WERI-Rb-1 (cell line): ENCODE measurements around the gene LRP3.
"Not testable (repeated sequence)": the region's sequence is repeated elsewhere in the genome, so short reads cannot be mapped to it uniquely, and the experiment has no call there.

Source experiments
- DNase-seq: peaks from one replicate; pipeline ENCODE4 v3.0.0-alpha.2; 2020
- H3K27ac ChIP-seq: fragments of 250-450 bp; sonication (Bioruptor Pico); 2 replicates; pipeline ENCODE4 v1.5.1; 2020; ENCODE audit warnings: mild to moderate bottlenecking, moderate library complexity
- H3K27me3 ChIP-seq: fragments of 250-450 bp; sonication (Bioruptor Pico); 2 replicates; pipeline ENCODE4 v1.5.1; 2021; ENCODE audit warnings: mild to moderate bottlenecking, low read depth, moderate library complexity; ENCODE audit not compliant: insufficient read depth, severe bottlenecking
- H3K36me3 ChIP-seq: fragments of 250-450 bp; sonication (Bioruptor Pico); 2 replicates; pipeline ENCODE4 v1.5.1; 2020; ENCODE audit warnings: mild to moderate bottlenecking, moderate library complexity
- H3K4me3 ChIP-seq: 2 replicates; pipeline ENCODE4 v1.5.1; 2011; ENCODE audit warnings: low read depth, mild to moderate bottlenecking, control low read depth, low read length
- H3K9me3 ChIP-seq: fragments of 250-450 bp; sonication (Bioruptor Pico); 2 replicates; pipeline ENCODE4 v1.5.1; 2021; ENCODE audit warnings: mild to moderate bottlenecking, moderate library complexity; ENCODE audit not compliant: severe bottlenecking
- CTCF ChIP-seq: IDR thresholded peaks from 2 replicates; pipeline ENCODE4 v1.5.1; 2011; ENCODE audit warnings: low read depth, mild to moderate bottlenecking, control low read depth, inconsistent platforms, low read length

LRP3 gene

GRCh38 chr19:33163481-33163880 lies 30.6 kb upstream of the LRP3 start:
- H3K4me3 ChIP-seq: no peak overlapping the region
- H3K27me3 ChIP-seq: no peaks in the 10 kb centered on the region
- H3K27ac ChIP-seq: no peak overlapping the region
- no peaks in the 10 kb centered on the region for H3K36me3 ChIP-seq
- peaks cover 2% of the 10 kb centered on the region for H3K9me3 ChIP-seq
- no peak for TF ChIP-seq CTCF
- no peak for DNase-seq

- H3K9me3 ChIP-seq, DNase-seq, H3K27me3 ChIP-seq, H3K36me3 ChIP-seq, H3K4me3 ChIP-seq, H3K27ac ChIP-seq: not testable (repeated sequence)
Measured at GRCh38 chr19:33166037-33166436, 28.1 kb upstream of the LRP3 start.

GRCh38 chr19:33167438-33167837 lies 26.7 kb upstream of the LRP3 start:
- Histone ChIP-seq H3K4me3 (no peak overlapping the region), H3K27ac (no peak overlapping the region), H3K27me3 (no peaks in the 10 kb centered on the region), H3K36me3 (no peaks in the 10 kb centered on the region), H3K9me3 (peaks cover 2% of the 10 kb centered on the region)
- DNase-seq: no peak
- TF ChIP-seq CTCF: no peak

- no peak for TF ChIP-seq CTCF
- no peak overlapping the region for H3K27ac ChIP-seq
- no peaks in the 10 kb centered on the region for H3K36me3 ChIP-seq
- no peak for DNase-seq
- H3K9me3 ChIP-seq: peaks cover 2% of the 10 kb centered on the region
- no peaks in the 10 kb centered on the region for H3K27me3 ChIP-seq
- no peak overlapping the region for H3K4me3 ChIP-seq
Measured at GRCh38 chr19:33168528-33168927, 25.6 kb upstream of the LRP3 start.

GRCh38 chr19:33171222-33171795 lies 22.8 kb upstream of the LRP3 start:
- Histone ChIP-seq H3K36me3 (no peaks in the 10 kb centered on the region), H3K27me3 (no peaks in the 10 kb centered on the region), H3K4me3 (no peak overlapping the region), H3K27ac (no peak overlapping the region), H3K9me3 (peaks cover 2% of the 10 kb centered on the region)
- DNase-seq: no peak
- TF ChIP-seq CTCF: no peak

GRCh38 chr19:33171916-33172359 lies 22.2 kb upstream of the LRP3 start:
- H3K27ac ChIP-seq: no peak overlapping the region
- no peak for TF ChIP-seq CTCF
- no peak overlapping the region for H3K4me3 ChIP-seq

More at GRCh38 chr19:33171916-33172359, 22.2 kb upstream of the LRP3 start:
- Histone ChIP-seq H3K36me3 (no peaks in the 10 kb centered on the region), H3K9me3 (peaks cover 2% of the 10 kb centered on the region), H3K27me3 (no peaks in the 10 kb centered on the region)
- no peak for DNase-seq
